Stomach smooth muscle (tissue), 2 donors: ENCODE data around the gene HIBADH.

Source experiments
- H3K27ac ChIP-seq: one replicate; pipeline ENCODE4 v1.7.0; 2013; ENCODE audit warnings: mild to moderate bottlenecking, low read length, inconsistent platforms
- H3K27me3 ChIP-seq, 2 donors: one replicate each; pipeline ENCODE4 v1.7.0; 2013; ENCODE audit warnings: low read length in 2 of 2; ENCODE audit not compliant: insufficient read depth in 2 of 2, control insufficient read depth in 1 of 2
- H3K36me3 ChIP-seq, 2 donors: one replicate each; pipeline ENCODE4 v1.7.0; 2013; ENCODE audit warnings: low read length in 2 of 2; ENCODE audit not compliant: control insufficient read depth in 2 of 2, insufficient read depth in 2 of 2
- H3K4me1 ChIP-seq: one replicate; pipeline ENCODE4 v1.7.0; 2013; ENCODE audit warnings: low read length; ENCODE audit not compliant: control insufficient read depth, insufficient read depth
- H3K4me3 ChIP-seq, 2 donors: one replicate each; pipeline ENCODE4 v1.7.0; 2013; ENCODE audit warnings: low read length in 2 of 2
- H3K9ac ChIP-seq, 2 donors: one replicate each; pipeline ENCODE4 v1.7.0; 2013; ENCODE audit warnings: low read length in 2 of 2, mild to moderate bottlenecking in 1 of 2
- H3K9me3 ChIP-seq, 2 donors: one replicate each; pipeline ENCODE4 v1.7.0; 2013; ENCODE audit warnings: low read length in 2 of 2; ENCODE audit not compliant: control insufficient read depth in 2 of 2
- donor health status: healthy.
- donor health status: Pancreatic carcinoma.

HIBADH gene

DNA sequence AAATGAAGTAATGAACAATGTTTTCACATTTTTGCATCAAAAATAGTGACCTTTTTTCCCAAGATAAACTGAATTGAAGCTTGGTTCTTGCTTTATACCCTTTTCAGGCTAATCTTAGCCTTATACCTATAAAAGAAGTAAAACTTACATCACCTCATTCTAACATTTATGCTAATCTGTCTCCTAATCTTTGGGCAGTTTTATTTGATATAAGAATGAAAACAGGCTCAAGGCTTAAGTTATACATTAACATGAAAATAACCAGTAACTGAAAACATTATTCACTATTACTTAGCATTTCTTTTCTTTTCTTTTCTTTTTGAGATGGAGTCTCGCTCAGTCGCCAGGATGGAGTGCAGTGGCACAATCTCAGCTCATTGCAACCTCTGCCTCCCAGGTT is 113.1 kb downstream of the HIBADH start:
- no peaks in the 10 kb centered on the region for H3K9me3 ChIP-seq
- H3K27me3 ChIP-seq, result no peaks in the 10 kb centered on the region
- no peaks in the 10 kb centered on the region for H3K36me3 ChIP-seq
- H3K27ac ChIP-seq, result no peak overlapping the region
- no peak overlapping the region for H3K4me3 ChIP-seq
- no peaks in the 10 kb centered on the region for H3K4me1 ChIP-seq
- no peak overlapping the region for H3K9ac ChIP-seq

DNA sequence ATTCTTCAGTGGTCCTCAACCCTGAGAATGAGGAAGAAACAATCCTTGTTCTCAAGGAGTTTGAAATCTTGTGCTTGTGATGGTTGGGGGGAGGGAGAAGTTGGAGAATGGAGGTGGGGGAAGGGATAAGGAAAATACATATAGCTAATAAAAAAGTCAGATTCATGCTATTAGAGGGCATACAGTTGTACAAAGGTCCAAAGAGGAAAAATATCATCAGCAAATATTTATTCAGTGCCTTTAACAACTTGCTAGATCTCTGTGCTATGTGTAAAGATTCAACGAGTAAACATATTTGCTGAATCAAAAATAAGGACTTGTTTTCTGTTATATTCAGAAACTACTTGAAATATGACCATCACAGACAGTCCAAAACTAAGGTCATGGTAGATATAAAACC is 114.4 kb downstream of the HIBADH start:
- no peak overlapping the region for H3K9ac ChIP-seq
- H3K4me1 ChIP-seq, result no peaks in the 10 kb centered on the region
- H3K27me3 ChIP-seq, result no peaks in the 10 kb centered on the region
- no peaks in the 10 kb centered on the region for H3K36me3 ChIP-seq
- H3K9me3 ChIP-seq, result no peaks in the 10 kb centered on the region
- H3K27ac ChIP-seq, result no peak overlapping the region
- H3K4me3 ChIP-seq, result no peak overlapping the region

DNA sequence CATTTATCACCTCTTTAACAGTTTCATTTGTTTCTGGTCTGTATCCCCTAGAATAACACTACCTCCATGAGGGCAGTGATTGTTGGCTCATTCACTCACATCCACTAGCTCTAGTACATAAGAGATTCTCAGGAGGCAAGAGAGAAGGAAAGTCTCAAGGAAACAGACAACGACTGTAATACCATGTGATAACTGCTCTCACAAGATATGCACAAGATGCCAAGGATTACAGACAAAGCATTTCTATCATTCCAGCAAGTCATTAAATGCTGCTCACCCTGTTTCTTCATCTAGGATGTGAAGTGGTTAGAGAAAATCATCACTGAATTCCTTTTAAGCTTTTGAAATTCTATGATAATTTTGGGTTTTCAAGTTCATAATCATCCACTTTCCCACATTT is 115.3 kb downstream of the HIBADH start:
- Histone ChIP-seq H3K9me3 (no peaks in the 10 kb centered on the region), H3K4me3 (no peak overlapping the region), H3K4me1 (no peaks in the 10 kb centered on the region), H3K27ac (no peak overlapping the region), H3K36me3 (peaks cover 0 to 4% of the 10 kb centered on the region in 2 donors), H3K27me3 (no peaks in the 10 kb centered on the region), H3K9ac (no peak overlapping the region)

DNA sequence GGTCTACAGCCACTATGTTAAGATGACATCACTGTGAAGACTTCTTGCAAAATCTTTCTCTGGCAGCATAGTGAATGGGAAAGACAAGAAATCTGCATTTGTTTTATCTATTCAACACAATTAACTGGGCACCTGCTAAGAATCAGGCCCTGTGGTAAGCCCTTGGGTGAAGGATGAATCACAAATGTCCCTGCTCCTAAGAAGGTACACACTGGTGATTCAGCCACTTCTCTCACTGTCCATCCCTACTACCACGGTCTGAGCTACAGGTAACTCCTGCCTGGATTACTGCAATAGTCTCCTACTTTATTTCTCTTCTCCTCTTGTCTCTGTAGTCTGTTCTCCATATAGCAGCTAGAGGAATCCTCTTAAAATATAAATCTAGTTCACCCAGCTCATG is 116.1 kb downstream of the HIBADH start:
- Histone ChIP-seq H3K4me3 (no peak overlapping the region), H3K36me3 (peaks cover 0 to 5% of the 10 kb centered on the region in 2 donors), H3K27ac (no peak overlapping the region), H3K9me3 (no peaks in the 10 kb centered on the region), H3K27me3 (no peaks in the 10 kb centered on the region), H3K9ac (no peak overlapping the region), H3K4me1 (no peaks in the 10 kb centered on the region)

DNA sequence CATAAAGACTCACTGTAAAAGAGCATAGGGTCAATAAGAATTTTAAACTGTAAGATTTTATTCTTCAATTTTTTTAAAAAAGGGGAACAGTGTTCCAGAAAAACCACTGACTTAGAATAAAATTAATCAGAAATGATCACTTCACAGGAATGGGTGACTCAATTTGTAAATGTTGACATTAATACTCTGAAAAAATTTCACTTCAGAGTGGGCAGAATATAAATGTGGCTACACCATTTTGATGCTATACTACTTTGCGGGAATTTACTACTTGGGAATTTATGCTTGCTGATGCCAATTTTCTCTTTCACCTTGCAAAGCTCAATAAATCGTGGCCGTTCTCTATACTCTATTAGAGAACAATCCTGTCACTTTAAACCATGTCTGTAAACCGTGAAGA is 126.9 kb downstream of the HIBADH start:
- H3K9ac ChIP-seq, result no peak overlapping the region
- H3K4me3 ChIP-seq, result no peak overlapping the region
- no peaks in the 10 kb centered on the region for H3K27me3 ChIP-seq
- no peak overlapping the region for H3K27ac ChIP-seq
- peaks cover 10 to 19% of the 10 kb centered on the region in 2 donors for H3K36me3 ChIP-seq
- no peaks in the 10 kb centered on the region for H3K4me1 ChIP-seq
- H3K9me3 ChIP-seq, result no peaks in the 10 kb centered on the region

DNA sequence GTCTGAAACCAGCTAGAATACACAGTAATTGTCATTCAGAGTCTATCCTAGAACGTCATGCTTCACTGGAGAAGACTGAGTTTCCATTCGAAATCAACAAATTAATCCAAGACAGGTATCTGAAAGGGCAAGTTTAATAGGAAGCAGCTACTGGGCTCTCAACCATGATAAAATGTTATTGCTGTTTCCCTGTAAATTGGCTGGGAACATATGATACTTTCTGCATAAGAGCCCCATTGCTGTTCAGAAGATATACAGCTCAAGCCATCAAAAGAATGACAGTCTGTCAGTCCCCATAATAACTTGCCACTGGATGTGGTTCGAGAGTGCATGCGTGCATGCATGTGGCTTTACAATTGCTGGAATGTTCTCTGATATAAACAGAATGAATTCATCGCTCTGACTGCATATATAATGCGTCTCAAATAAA is 129.0 kb downstream of the HIBADH start:
- Histone ChIP-seq H3K4me1 (no peaks in the 10 kb centered on the region), H3K27ac (no peak overlapping the region), H3K4me3 (no peak overlapping the region), H3K27me3 (no peaks in the 10 kb centered on the region), H3K36me3 (peaks cover 6 to 19% of the 10 kb centered on the region in 2 donors), H3K9me3 (no peaks in the 10 kb centered on the region), H3K9ac (no peak overlapping the region)

DNA sequence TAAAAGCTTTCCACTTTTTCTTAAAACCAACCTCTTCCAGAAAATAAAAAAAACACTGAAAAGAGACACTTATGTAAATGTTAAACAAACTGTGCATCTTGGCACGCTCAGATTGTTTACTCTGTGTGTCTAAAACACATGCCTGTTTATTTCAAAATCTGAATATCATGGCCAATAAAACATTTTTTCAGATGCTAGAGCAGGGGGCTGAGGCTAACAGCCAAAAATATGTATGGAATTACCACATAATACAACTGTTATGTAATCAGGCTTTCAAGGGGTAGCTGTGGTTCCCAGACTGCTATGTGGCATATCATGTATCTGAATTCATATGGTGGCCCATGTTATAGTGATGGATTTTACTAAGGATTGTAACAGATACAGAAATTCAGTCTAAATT is 130.4 kb downstream of the HIBADH start:
- Histone ChIP-seq H3K9ac (no peak overlapping the region), H3K4me1 (no peaks in the 10 kb centered on the region), H3K9me3 (no peaks in the 10 kb centered on the region), H3K27ac (no peak overlapping the region), H3K4me3 (no peak overlapping the region), H3K36me3 (peaks cover 7 to 20% of the 10 kb centered on the region in 2 donors), H3K27me3 (no peaks in the 10 kb centered on the region)

DNA sequence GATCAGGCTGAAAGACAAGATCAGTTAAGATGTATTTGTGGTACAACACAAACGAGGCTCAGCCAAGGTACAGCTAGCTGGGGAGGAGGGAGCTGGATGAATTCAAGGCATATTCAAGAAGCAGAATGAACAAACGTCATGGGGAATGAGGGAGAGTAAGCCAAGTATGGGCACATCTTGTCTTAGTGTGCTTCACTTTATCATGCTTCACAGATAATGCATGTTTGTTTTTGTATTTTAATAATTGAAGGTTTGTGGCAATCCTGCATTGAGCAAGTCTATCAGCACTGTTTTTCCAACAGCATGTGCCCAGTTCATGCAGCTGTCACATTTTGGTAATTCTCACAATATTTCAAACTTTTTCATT is 135.4 kb downstream of the HIBADH start:
- Histone ChIP-seq H3K36me3 (peaks cover 9 to 29% of the 10 kb centered on the region in 2 donors), H3K4me3 (no peak overlapping the region), H3K27ac (no peak overlapping the region), H3K4me1 (no peaks in the 10 kb centered on the region), H3K27me3 (no peaks in the 10 kb centered on the region), H3K9ac (no peak overlapping the region), H3K9me3 (no peaks in the 10 kb centered on the region)

DNA sequence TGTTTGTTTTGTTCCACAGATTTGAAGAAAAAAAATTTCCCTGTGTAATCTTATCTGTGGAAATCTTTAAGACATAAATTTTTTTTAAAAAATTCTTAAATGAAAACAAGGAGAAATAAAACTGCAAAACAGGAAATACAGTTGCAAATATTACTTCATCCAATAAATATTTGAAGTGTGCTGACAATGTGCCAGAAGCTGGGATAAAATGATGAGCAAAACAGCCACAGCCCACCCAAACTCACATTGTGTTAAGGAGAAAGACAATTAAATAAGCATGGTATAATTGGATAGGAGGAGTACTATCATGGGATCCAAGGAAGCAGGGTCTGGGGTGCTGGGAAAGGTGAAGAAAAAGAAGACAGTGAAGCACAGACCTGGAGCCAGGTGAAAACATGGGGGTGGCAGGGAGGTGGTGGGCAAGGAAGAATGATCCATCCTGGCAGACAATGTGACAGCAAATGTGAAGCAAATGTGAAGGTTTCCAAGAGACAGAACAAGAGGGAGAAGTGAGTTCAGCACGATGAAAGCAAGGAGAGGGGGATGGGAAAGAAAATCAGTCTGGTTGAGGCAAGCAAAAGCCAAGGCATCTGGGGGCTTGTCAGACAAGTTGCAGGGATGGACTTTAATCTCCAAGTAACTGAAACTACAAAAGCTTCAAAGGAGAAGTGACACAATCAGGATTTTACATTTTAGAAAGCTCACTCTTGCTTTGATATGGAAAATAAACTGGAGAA is 135.9 kb downstream of the HIBADH start:
- H3K4me1 ChIP-seq, result no peaks in the 10 kb centered on the region
- no peak overlapping the region for H3K27ac ChIP-seq
- peaks cover 9 to 29% of the 10 kb centered on the region in 2 donors for H3K36me3 ChIP-seq
- no peaks in the 10 kb centered on the region for H3K9me3 ChIP-seq
- H3K9ac ChIP-seq, result no peak overlapping the region
- H3K27me3 ChIP-seq, result no peaks in the 10 kb centered on the region
- H3K4me3 ChIP-seq, result no peak overlapping the region

DNA sequence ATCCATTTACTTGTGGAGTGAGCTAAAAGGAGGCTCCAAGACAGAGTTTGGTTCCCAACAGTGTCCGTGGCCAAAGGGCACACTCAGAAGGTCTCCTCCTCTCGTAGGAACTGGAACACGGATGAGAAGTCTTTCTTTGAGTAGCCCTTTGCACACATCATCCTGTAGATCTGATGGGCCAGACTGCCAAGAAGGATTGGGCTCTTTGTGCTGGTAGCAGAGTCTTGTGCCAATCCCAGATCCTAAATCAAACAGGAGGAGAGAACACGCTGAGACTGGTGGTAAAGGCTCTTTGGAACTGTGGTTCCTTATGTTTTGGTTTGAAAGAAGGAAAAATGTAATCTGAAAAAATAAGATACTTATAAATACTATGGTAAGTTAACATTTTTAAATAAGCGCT is 136.6 kb downstream of the HIBADH start:
- no peak overlapping the region for H3K27ac ChIP-seq
- H3K27me3 ChIP-seq, result no peaks in the 10 kb centered on the region
- H3K36me3 ChIP-seq, result peaks cover 9 to 29% of the 10 kb centered on the region in 2 donors
- no peak overlapping the region for H3K9ac ChIP-seq
- no peaks in the 10 kb centered on the region for H3K9me3 ChIP-seq
- H3K4me3 ChIP-seq, result no peak overlapping the region
- no peaks in the 10 kb centered on the region for H3K4me1 ChIP-seq

DNA sequence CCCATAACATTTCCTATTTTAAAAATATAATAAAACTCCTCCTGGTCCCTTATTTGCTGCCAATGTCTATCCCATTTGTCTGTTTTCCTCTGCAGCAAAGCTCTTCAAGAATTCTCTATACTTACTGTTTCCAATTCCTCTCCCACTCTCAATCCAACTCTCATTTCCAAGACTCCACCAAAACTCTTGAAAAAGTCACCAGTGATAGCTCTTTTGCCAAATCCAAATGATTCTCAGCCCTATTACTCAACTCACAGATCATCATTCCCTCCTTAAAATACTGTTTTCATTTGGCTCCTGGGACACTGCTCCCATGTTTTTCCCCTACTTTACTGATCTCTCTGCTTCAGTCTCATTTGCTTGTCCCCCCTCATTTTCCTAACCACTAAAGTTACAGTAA is 139.4 kb downstream of the HIBADH start:
- Histone ChIP-seq H3K4me1 (peaks cover 7% of the 10 kb centered on the region), H3K9me3 (no peaks in the 10 kb centered on the region), H3K4me3 (no peak overlapping the region), H3K27ac (no peak overlapping the region), H3K36me3 (peaks cover 2 to 13% of the 10 kb centered on the region in 2 donors), H3K9ac (no peak overlapping the region), H3K27me3 (no peaks in the 10 kb centered on the region)
